Left lung (tissue), 10 donors: ENCODE results near the gene ADNP. TPM values are rescaled to one million over a fixed set of nuclear protein-coding genes. Genes with fewer than 3 reads are reported as not detected.

ENCODE experiments used
- ATAC-seq: fragments of 200-7000 bp; cut with Tn5 transposase; one replicate; pipeline ENCODE4 v1.9.1; 2020; ENCODE audit warnings: moderate library complexity
- DNase-seq, 4 donors: peaks; one replicate each; pipeline ENCODE4 v3.0.0-alpha.2; 2013 to 2020
- H3K27ac ChIP-seq, 2 donors: fragments of 200-600 bp; sonication (generic) in 1 of 2; one replicate each; pipeline versions ENCODE4 v1.5.0 to v1.8.0; 2020 to 2021
- H3K27me3 ChIP-seq, 2 donors: fragments of 200-600 bp; sonication (generic) in 1 of 2; one replicate each; pipeline versions ENCODE4 v1.5.0 to v1.8.0; 2020 to 2021
- H3K36me3 ChIP-seq, 2 donors: fragments of 200-600 bp; sonication (generic) in 1 of 2; one replicate each; pipeline versions ENCODE4 v1.5.0 to v1.8.0; 2020 to 2021
- H3K4me1 ChIP-seq, 2 donors: fragments of 200-600 bp; one replicate each; pipeline ENCODE4 v1.8.0; 2021
- H3K4me3 ChIP-seq, 2 donors: fragments of 200-600 bp; sonication (generic) in 1 of 2; one replicate each; pipeline versions ENCODE4 v1.5.0 to v1.8.0; 2020 to 2021; ENCODE audit warnings: mild to moderate bottlenecking in 1 of 2
- H3K9me3 ChIP-seq, 2 donors: fragments of 200-600 bp; sonication (generic) in 1 of 2; one replicate each; pipeline versions ENCODE4 v1.5.0 to v1.8.0; 2020 to 2021
- CTCF ChIP-seq, 2 donors: fragments of 200-600 bp; sonication (generic) in 1 of 2; IDR thresholded peaks; one replicate each; pipeline versions ENCODE4 v1.5.0 to v1.8.0; 2021; ENCODE audit warnings: antibody characterized with exemption in 2 of 2
- intact Hi-C, 2 donors: fragments of 100-400 bp; cut with DNase I; formaldehyde crosslinking; loops; one replicate each; pipeline versions ENCODE4 v1.11.2 to v1.14.2; 2022
- polyA plus RNA-seq, 6 donors: library from polyadenylated mRNA; unstranded; fragments of 120-200 nt; gene quantifications; one replicate each; pipeline ENCODE4 v1.2.1, GENCODE V29; 2013; ENCODE audit not compliant: insufficient read length in 6 of 6
- total RNA-seq, 2 donors: library from RNA; stranded (reverse); fragmentation: NEBNext Ultra II Directional; extraction: Animal tissue kit (Norgen Biotek cat#: 25700); gene quantifications; one replicate each; pipeline ENCODE4 v1.2.1, GENCODE V29; 2021
- donor health status: DM: no; HTN: yes; CAD: no.
- donor health status: DM: no; HTN: no; CAD: no.

ADNP gene
- total and polyA plus RNA-seq, 8 donors, result 51.9 to 130 (median 112) TPM

GRCh38 chr20:50975701-50976330 is 44.6 kb upstream of the ADNP start:
- H3K9me3 ChIP-seq, result no peaks in the 10 kb centered on the region
- no peak overlapping the region for H3K4me3 ChIP-seq
- no peaks in the 10 kb centered on the region for H3K4me1 ChIP-seq
- ATAC-seq (no peak), DNase-seq (no peak)
- intact Hi-C loops, result no loop called here
- no peak for TF ChIP-seq CTCF (IDR thresholded peaks at IDR 0.05)
- H3K27ac ChIP-seq, result no peak overlapping the region
- H3K36me3 ChIP-seq, result no peaks in the 10 kb centered on the region
- peaks cover 0 to 42% of the 10 kb centered on the region in 2 donors for H3K27me3 ChIP-seq

GRCh38 chr20:50969912-50970311 is 38.7 kb upstream of the ADNP start:
- no peak overlapping the region for H3K4me3 ChIP-seq
- H3K27me3 ChIP-seq, result peaks cover 0 to 11% of the 10 kb centered on the region in 2 donors
- ATAC-seq (no peak), DNase-seq (no peak)
- no peaks in the 10 kb centered on the region for H3K4me1 ChIP-seq
- H3K27ac ChIP-seq, result no peak overlapping the region
- intact Hi-C loops, result no loop called here
- no peaks in the 10 kb centered on the region for H3K9me3 ChIP-seq
- TF ChIP-seq CTCF (IDR thresholded peaks at IDR 0.05), result no peak
- H3K36me3 ChIP-seq, result no peaks in the 10 kb centered on the region

GRCh38 chr20:50969435-50969834 is 38.2 kb upstream of the ADNP start:
- Histone ChIP-seq H3K4me1 (no peaks in the 10 kb centered on the region), H3K9me3 (no peaks in the 10 kb centered on the region), H3K4me3 (no peak overlapping the region), H3K27me3 (peaks cover 0 to 11% of the 10 kb centered on the region in 2 donors), H3K36me3 (no peaks in the 10 kb centered on the region), H3K27ac (no peak overlapping the region)
- intact Hi-C loops, result no loop called here
- DNase-seq, result no peak
- no peak for TF ChIP-seq CTCF (IDR thresholded peaks at IDR 0.05)
- ATAC-seq, result no peak

GRCh38 chr20:50968289-50968688 is 37.1 kb upstream of the ADNP start:
- Histone ChIP-seq H3K27me3 (peaks cover 0 to 4% of the 10 kb centered on the region in 2 donors), H3K4me1 (no peaks in the 10 kb centered on the region), H3K4me3 (no peak overlapping the region), H3K36me3 (no peaks in the 10 kb centered on the region), H3K9me3 (no peaks in the 10 kb centered on the region), H3K27ac (no peak overlapping the region)
- no peak for DNase-seq
- ATAC-seq, result no peak
- no peak for TF ChIP-seq CTCF (IDR thresholded peaks at IDR 0.05)
- intact Hi-C loops, result no loop called here

- H3K27me3 ChIP-seq, result no peaks in the 10 kb centered on the region
- ATAC-seq, result no peak
- no peak for DNase-seq
- no peaks in the 10 kb centered on the region for H3K4me1 ChIP-seq
- TF ChIP-seq CTCF (IDR thresholded peaks at IDR 0.05), result no peak
- intact Hi-C loops, result no loop called here
- H3K9me3 ChIP-seq, result no peaks in the 10 kb centered on the region
- peaks cover 0 to 2% of the 10 kb centered on the region in 2 donors for H3K36me3 ChIP-seq
- no peak overlapping the region for H3K27ac ChIP-seq
- no peak overlapping the region for H3K4me3 ChIP-seq
Observed at GRCh38 chr20:50967586-50967985, 36.3 kb upstream of the ADNP start.
